Stomach (tissue), 4 donors: ENCODE results near the gene GABRB2.

Experiments used
- EP300 ChIP-seq: sonication (generic); formaldehyde crosslinking; IDR thresholded peaks from one replicate; pipeline ENCODE4 v1.6.1; 2017; ENCODE audit warnings: antibody characterized with exemption
- POLR2A ChIP-seq, 4 donors: fragments of 450-650 bp; IDR thresholded peaks; one replicate each; pipeline ENCODE4 v1.6.1; 2016; ENCODE audit warnings: antibody characterized with exemption in 4 of 4, control low read depth in 2 of 4, mild to moderate bottlenecking in 1 of 4, moderate library complexity in 1 of 4
- POLR2AphosphoS5 ChIP-seq, 3 donors: sonication (generic); formaldehyde crosslinking; IDR thresholded peaks; one replicate each; pipeline ENCODE4 v1.6.1; 2016; ENCODE audit warnings: antibody characterized with exemption in 3 of 3
- TF ChIP-seq, protein P1 (sequence below), 7 experiments: fragments of 450-650 bp in 4 of 7; fragments of 200-600 bp in 3 of 7; sonication (generic) in 3 of 7; IDR thresholded peaks; one replicate each; pipeline ENCODE4 v1.5.1; 2016 to 2019; ENCODE audit warnings: antibody characterized with exemption in 7 of 7, control low read depth in 2 of 7, mild to moderate bottlenecking in 1 of 7

DNA sequence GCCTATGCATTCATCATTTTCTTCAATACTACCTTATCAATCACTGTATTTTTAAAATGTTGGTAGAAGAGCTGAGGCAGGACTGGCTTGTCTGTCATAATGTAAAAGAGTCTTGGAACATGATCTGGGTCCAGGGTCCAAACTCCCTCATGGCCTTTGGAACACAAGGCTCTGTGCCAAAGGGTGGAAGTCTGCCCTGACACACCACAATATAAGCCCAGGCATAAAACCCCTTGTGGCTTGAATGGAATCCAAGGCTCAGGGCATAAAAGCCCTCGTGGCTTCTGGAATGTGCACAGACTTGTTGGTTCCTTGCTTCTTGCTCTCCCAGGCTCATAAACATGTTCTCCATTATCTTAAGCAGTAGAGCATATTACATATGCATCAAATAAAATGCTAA is 48.0 kb downstream of the GABRB2 start:
- TF ChIP-seq, protein P1, sequence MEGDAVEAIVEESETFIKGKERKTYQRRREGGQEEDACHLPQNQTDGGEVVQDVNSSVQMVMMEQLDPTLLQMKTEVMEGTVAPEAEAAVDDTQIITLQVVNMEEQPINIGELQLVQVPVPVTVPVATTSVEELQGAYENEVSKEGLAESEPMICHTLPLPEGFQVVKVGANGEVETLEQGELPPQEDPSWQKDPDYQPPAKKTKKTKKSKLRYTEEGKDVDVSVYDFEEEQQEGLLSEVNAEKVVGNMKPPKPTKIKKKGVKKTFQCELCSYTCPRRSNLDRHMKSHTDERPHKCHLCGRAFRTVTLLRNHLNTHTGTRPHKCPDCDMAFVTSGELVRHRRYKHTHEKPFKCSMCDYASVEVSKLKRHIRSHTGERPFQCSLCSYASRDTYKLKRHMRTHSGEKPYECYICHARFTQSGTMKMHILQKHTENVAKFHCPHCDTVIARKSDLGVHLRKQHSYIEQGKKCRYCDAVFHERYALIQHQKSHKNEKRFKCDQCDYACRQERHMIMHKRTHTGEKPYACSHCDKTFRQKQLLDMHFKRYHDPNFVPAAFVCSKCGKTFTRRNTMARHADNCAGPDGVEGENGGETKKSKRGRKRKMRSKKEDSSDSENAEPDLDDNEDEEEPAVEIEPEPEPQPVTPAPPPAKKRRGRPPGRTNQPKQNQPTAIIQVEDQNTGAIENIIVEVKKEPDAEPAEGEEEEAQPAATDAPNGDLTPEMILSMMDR (IDR thresholded peaks at IDR 0.05), result no peak
- no peak for TF ChIP-seq EP300
- no peak for TF ChIP-seq POLR2A (IDR thresholded peaks at IDR 0.05)
- no peak for TF ChIP-seq POLR2AphosphoS5 (IDR thresholded peaks at IDR 0.05)
